T-helper 17 cell (primary cell): ENCODE results near the gene DUS2. TPM values are rescaled to one million over a fixed set of nuclear protein-coding genes. Genes with fewer than 3 reads are reported as not detected.
A peak's percentile ranks its signal among the peaks of the same experiment; 100 is the strongest.

Experiments
- ATAC-seq: fragments of 150-1000 bp; cut with Tn5 transposase; 2 replicates; pipeline ENCODE4 v1.10.0; 2021; ENCODE audit warnings: mild to moderate bottlenecking, moderate library complexity
- DNase-seq, 3 donors: peaks; one replicate each; pipeline versions ENCODE4 v3.0.0 to v3.0.0-alpha.2; 2020 to 2021
- H3K9me3 ChIP-seq: one replicate; pipeline ENCODE4 v1.7.0; 2013; ENCODE audit warnings: low read length, mild to moderate bottlenecking; ENCODE audit not compliant: control insufficient read depth, poor library complexity, severe bottlenecking
- H3K27ac Mint-ChIP-seq: one replicate; pipeline ENCODE4 v1.8.0; 2022; ENCODE audit warnings: mild to moderate bottlenecking, moderate library complexity, mixed read lengths
- H3K27me3 Mint-ChIP-seq: one replicate; pipeline ENCODE4 v1.8.0; 2022; ENCODE audit warnings: mixed read lengths
- H3K36me3 Mint-ChIP-seq: one replicate; pipeline ENCODE4 v1.8.0; 2022; ENCODE audit warnings: low read depth, mixed read lengths
- H3K4me1 Mint-ChIP-seq: one replicate; pipeline ENCODE4 v1.8.0; 2022; ENCODE audit warnings: mild to moderate bottlenecking, mixed read lengths
- H3K4me3 Mint-ChIP-seq: one replicate; pipeline ENCODE4 v1.8.0; 2022; ENCODE audit warnings: mild to moderate bottlenecking, moderate library complexity, mixed read lengths
- total RNA-seq, 4 donors: library from RNA in 2 of 4; stranded (reverse) in 2 of 4; gene quantifications; one replicate each; pipeline ENCODE4 v1.2.3 and lab custom pipeline; 2022 to 2026

Gene DUS2
- total RNA-seq: 10 to 100 TPM; 12.0 to 12.3 TPM
- 10.0 to 10.9 reads per million in 2 donors for total RNA-seq (lab: John Stamatoyannopoulos, UW)

DNA sequence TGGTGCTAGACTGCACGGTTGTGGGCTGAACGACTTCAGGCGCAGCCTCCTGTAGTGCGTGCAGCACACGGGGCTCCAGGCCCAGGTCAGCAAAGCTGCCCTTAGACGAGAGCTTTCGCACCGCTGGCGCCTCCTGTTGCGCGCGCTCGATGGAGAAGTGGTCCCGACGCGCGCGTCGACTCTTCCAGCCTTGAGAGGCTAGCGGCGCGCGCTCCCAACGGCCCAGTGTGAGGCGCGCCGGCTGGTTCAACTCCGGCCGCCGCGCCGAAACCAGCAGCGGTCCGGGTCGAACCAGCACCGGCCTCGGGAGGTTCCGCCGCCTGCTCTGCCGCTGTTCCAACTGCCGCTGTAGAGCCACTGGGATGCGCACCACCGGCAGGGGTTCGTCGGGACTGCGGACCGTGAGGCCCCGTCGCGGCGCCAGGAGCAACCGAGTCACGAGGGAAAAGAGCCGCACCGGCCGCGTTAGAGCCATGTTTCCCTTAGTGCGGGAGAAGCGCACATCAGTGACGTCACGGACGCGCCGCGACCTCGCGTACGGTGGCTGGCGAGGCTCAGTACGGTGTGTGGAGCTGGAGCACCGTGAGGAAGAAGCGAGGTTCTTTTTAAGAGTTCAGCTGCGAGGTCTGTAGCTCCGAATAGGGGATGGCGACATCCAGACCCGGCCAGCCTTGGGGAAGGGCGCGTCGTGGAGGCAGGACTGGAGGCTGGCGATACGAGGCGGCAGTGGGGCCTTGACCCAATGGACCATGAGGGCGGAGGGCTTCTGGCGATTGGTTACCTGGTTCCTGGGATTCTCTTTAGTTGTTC, at the start of gene DUS2, which contains the start of gene DDX28:
Gene DUS2 (plus strand): TSS at position 557 of the 810 bp plus-strand sequence. CDS start 14,740 bp downstream, outside the sequence.
Gene DDX28 (minus strand): TSS at position 505 of the 810 bp plus-strand sequence. CDS start 30 bp downstream, at position 475.
- DNase-seq (peak; percentile 80 to 94 (median 87)), ATAC-seq (peak; percentile 94)
- H3K36me3 Mint-ChIP-seq: peaks cover 7% of the 10 kb centered on the region
- peaks cover 23% of the 10 kb centered on the region for H3K4me1 Mint-ChIP-seq
- no peaks in the 10 kb centered on the region for H3K27me3 Mint-ChIP-seq
- no peaks in the 10 kb centered on the region for H3K9me3 ChIP-seq
- peak within 1 kb of the TSS; percentile 97 for H3K27ac Mint-ChIP-seq
- peak within 1 kb of the TSS; percentile 100 for H3K4me3 Mint-ChIP-seq

GRCh38 chr16:67975321-67976105, 47.6 kb upstream of the DUS2 start:
- H3K27ac Mint-ChIP-seq: no peak overlapping the region
- DNase-seq (no peak), ATAC-seq (no peak)
- no peak overlapping the region for H3K4me3 Mint-ChIP-seq
- no peaks in the 10 kb centered on the region for H3K9me3 ChIP-seq
- no peaks in the 10 kb centered on the region for H3K4me1 Mint-ChIP-seq
- H3K27me3 Mint-ChIP-seq: no peaks in the 10 kb centered on the region
- no peaks in the 10 kb centered on the region for H3K36me3 Mint-ChIP-seq

DNA sequence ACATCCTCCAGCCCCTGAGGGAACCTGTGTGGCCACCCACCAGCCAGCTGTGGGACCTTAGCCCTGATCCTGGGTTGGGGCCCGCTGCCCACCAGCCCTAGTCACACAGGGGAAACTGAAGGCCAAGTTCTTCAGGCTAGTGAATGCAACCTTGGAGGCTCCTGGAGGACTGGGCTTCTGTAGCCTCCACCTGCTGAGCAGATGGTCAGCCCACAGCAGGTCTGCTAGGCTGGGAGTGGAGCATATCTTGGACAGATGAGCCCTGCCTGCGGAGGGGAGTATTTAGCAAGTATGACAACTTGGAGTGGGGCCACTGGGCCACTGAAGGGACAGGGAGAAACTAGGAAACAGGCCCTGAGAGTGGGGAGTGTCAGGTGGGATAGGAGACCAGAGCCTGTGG, 46.9 kb upstream of the DUS2 start:
- no peak for ATAC-seq
- no peaks in the 10 kb centered on the region for H3K27me3 Mint-ChIP-seq
- H3K36me3 Mint-ChIP-seq: no peaks in the 10 kb centered on the region
- H3K4me1 Mint-ChIP-seq: no peaks in the 10 kb centered on the region
- H3K4me3 Mint-ChIP-seq: no peak overlapping the region
- H3K9me3 ChIP-seq: no peaks in the 10 kb centered on the region
- no peak overlapping the region for H3K27ac Mint-ChIP-seq
- DNase-seq: no peak

DNA sequence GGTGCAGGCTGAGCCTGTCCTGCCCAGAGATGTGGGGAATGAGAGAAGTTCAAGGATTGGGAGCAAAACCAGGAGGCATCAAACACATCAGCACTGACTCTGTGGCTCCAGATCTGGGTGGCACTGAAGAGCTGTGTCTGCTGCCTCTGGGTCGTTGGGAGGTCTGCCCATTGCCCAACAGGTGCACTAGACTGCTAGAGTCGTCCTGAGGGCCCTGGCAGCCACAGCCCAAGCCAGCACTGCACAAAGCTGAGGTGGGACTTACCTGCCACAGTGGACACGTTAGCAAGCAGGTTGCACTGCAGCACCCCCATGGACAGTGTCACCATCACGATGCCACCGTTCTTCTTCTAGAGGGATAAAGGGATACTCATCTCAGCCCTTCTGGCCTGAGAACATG, 46.1 kb upstream of the DUS2 start:
- Mint-ChIP-seq H3K36me3 (no peaks in the 10 kb centered on the region), H3K27me3 (no peaks in the 10 kb centered on the region), H3K27ac (no peak overlapping the region), H3K4me1 (no peaks in the 10 kb centered on the region), H3K4me3 (no peak overlapping the region)
- no peaks in the 10 kb centered on the region for H3K9me3 ChIP-seq
- ATAC-seq (no peak), DNase-seq (no peak)

GRCh38 chr16:67977469-67978227, 45.4 kb upstream of the DUS2 start:
- H3K27me3 Mint-ChIP-seq: no peaks in the 10 kb centered on the region
- peaks cover 2% of the 10 kb centered on the region for H3K4me1 Mint-ChIP-seq
- H3K4me3 Mint-ChIP-seq: no peak overlapping the region
- ATAC-seq (no peak), DNase-seq (no peak)
- no peak overlapping the region for H3K27ac Mint-ChIP-seq
- H3K9me3 ChIP-seq: no peaks in the 10 kb centered on the region
- H3K36me3 Mint-ChIP-seq: no peaks in the 10 kb centered on the region

- H3K27ac Mint-ChIP-seq: no peak within 1 kb of the TSS
- H3K4me1 Mint-ChIP-seq: peaks cover 11% of the 10 kb centered on the region
- ATAC-seq (no peak), DNase-seq (no peak)
- no peaks in the 10 kb centered on the region for H3K36me3 Mint-ChIP-seq
- no peak within 1 kb of the TSS for H3K4me3 Mint-ChIP-seq
- H3K9me3 ChIP-seq: no peaks in the 10 kb centered on the region
- no peaks in the 10 kb centered on the region for H3K27me3 Mint-ChIP-seq
Measured at GRCh38 chr16:67979955-67980678, 43.0 kb upstream of the DUS2 start, which contains the start of gene DPEP3. TSS of gene DPEP3 (minus strand) at chr16:67980499. CDS start at chr16:67980380, 119 bp downstream.

GRCh38 chr16:67982011-67982696, 40.9 kb upstream of the DUS2 start:
- ATAC-seq: no peak
- H3K27ac Mint-ChIP-seq: no peak overlapping the region
- DNase-seq: no peak
- H3K4me1 Mint-ChIP-seq: peaks cover 11% of the 10 kb centered on the region
- H3K36me3 Mint-ChIP-seq: no peaks in the 10 kb centered on the region
- no peak overlapping the region for H3K4me3 Mint-ChIP-seq
- H3K27me3 Mint-ChIP-seq: no peaks in the 10 kb centered on the region
- no peaks in the 10 kb centered on the region for H3K9me3 ChIP-seq

DNA sequence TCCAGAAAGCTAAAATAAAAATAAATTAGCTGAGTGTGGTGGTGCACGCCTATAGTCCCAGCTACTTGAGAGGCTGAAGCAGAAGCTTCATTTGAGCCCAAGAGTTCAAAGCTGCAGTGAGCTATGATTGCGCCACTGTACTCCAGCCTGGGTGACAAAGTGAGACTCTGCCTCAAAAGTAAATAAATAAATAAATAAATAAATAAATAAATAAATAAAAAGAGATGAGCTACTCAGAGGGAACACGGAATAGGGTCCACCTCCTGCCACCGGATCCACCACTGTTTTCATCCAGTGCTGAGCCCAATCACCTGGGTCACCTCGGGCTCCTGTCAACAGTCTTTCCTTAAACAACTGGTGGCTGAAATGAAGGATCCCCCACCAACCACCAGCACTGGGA, 36.1 kb upstream of the DUS2 start:
- H3K27ac Mint-ChIP-seq: no peak overlapping the region
- H3K27me3 Mint-ChIP-seq: no peaks in the 10 kb centered on the region
- H3K9me3 ChIP-seq: no peaks in the 10 kb centered on the region
- ATAC-seq (no peak), DNase-seq (no peak)
- no peak overlapping the region for H3K4me3 Mint-ChIP-seq
- peaks cover 22% of the 10 kb centered on the region for H3K4me1 Mint-ChIP-seq
- no peaks in the 10 kb centered on the region for H3K36me3 Mint-ChIP-seq

- ATAC-seq (no peak), DNase-seq (no peak)
- Mint-ChIP-seq H3K36me3 (no peaks in the 10 kb centered on the region), H3K4me3 (no peak overlapping the region), H3K4me1 (peaks cover 25% of the 10 kb centered on the region), H3K27ac (peak overlapping the region; percentile 88), H3K27me3 (no peaks in the 10 kb centered on the region)
- H3K9me3 ChIP-seq: no peaks in the 10 kb centered on the region
Measured at GRCh38 chr16:67987460-67988160, 35.5 kb upstream of the DUS2 start.

DNA sequence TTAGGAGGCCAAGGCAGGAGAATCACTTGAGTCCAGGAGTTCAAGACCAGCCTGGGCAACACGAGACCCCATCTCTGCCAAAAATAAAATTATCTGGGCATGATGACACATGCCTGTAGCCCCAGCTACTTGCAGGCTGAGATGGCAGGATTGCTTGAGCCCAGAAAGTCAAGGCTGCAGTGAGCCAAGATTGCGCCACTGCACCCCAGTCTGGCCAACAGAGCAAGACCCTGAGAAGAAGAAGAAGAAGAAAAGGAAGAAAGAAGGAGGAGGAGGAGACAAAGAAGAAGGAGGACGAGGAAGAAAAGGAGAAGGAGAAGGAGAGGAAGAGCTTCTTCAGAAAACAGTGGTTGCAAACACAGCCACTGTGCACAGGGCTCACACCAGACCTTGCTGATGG, 34.4 kb upstream of the DUS2 start:
- H3K27ac Mint-ChIP-seq: peak overlapping the region; percentile 88
- peaks cover 22% of the 10 kb centered on the region for H3K4me1 Mint-ChIP-seq
- ATAC-seq (no peak), DNase-seq (no peak)
- H3K4me3 Mint-ChIP-seq: no peak overlapping the region
- no peaks in the 10 kb centered on the region for H3K27me3 Mint-ChIP-seq
- H3K36me3 Mint-ChIP-seq: no peaks in the 10 kb centered on the region
- H3K9me3 ChIP-seq: no peaks in the 10 kb centered on the region

- Mint-ChIP-seq H3K27ac (peak overlapping the region; percentile 88), H3K4me1 (peaks cover 21% of the 10 kb centered on the region), H3K27me3 (no peaks in the 10 kb centered on the region), H3K36me3 (no peaks in the 10 kb centered on the region), H3K4me3 (no peak overlapping the region)
- no peaks in the 10 kb centered on the region for H3K9me3 ChIP-seq
- DNase-seq: no peak
- no peak for ATAC-seq
Measured at GRCh38 chr16:67989322-67990017, 33.6 kb upstream of the DUS2 start.
